PC-9 (cell line): ENCODE data around the gene PATL2.

ENCODE experiments used
- EZH2 ChIP-seq: fragments of 200-600 bp; sonication (generic); IDR thresholded peaks from 2 replicates; pipeline ENCODE4 v1.8.0; 2017; ENCODE audit warnings: antibody characterized with exemption, low read depth
- TF ChIP-seq, protein P1 (sequence below): fragments of 200-600 bp; sonication (generic); conservative IDR thresholded peaks from 2 replicates; pipeline ENCODE4 v1.6.1; 2017; ENCODE audit warnings: mixed run types, antibody characterized with exemption, mild to moderate bottlenecking, moderate library complexity

DNA sequence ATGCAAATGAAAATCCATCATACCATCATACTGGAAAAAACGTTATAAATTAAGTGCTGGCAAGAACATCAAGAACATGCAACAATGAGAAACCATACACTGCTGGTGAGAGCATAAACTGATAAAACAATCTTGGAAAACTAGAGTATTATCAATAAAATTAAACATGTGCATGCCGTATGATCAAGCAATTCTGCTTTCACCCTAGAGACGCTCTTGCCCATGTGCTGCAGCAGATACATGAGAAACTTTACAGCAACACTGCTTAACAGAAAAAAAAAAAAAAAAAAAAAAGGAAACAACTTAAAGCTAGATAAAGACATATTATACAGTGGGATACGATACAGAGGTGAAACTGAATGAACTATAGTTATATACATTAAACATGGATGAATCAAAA lies 69.5 kb downstream of the PATL2 start:
- TF ChIP-seq, protein P1, sequence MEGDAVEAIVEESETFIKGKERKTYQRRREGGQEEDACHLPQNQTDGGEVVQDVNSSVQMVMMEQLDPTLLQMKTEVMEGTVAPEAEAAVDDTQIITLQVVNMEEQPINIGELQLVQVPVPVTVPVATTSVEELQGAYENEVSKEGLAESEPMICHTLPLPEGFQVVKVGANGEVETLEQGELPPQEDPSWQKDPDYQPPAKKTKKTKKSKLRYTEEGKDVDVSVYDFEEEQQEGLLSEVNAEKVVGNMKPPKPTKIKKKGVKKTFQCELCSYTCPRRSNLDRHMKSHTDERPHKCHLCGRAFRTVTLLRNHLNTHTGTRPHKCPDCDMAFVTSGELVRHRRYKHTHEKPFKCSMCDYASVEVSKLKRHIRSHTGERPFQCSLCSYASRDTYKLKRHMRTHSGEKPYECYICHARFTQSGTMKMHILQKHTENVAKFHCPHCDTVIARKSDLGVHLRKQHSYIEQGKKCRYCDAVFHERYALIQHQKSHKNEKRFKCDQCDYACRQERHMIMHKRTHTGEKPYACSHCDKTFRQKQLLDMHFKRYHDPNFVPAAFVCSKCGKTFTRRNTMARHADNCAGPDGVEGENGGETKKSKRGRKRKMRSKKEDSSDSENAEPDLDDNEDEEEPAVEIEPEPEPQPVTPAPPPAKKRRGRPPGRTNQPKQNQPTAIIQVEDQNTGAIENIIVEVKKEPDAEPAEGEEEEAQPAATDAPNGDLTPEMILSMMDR: no peak
- no peak for TF ChIP-seq EZH2
